Measurements from ENCODE around the gene COL6A1.
"Not testable (repeated sequence)": the region's sequence is repeated elsewhere in the genome, so short reads cannot be mapped to it uniquely, and the experiment has no call there.

COL6A1 gene

GRCh38 chr21:46004168-46004861 lies 22.7 kb downstream of the COL6A1 start:
- no peak for DNase-seq (ENCODE audit: extremely low read depth, low read depth)
- no peak overlapping the region for H3K4me3 ChIP-seq (replicated peaks; ENCODE audit: low read depth, low read length)
- TF ChIP-seq CTCF (IDR thresholded peaks at IDR 0.05; ENCODE audit: low read depth, low read length, missing control alignments) = no peak

- no peak overlapping the region for H3K4me3 ChIP-seq (replicated peaks; ENCODE audit: low read depth, low read length)
- TF ChIP-seq CTCF (IDR thresholded peaks at IDR 0.05; ENCODE audit: low read depth, low read length, missing control alignments) = no peak
Observed at GRCh38 chr21:46005081-46005480, 23.5 kb downstream of the COL6A1 start.

GRCh38 chr21:46005481-46005881 lies 23.9 kb downstream of the COL6A1 start:
- TF ChIP-seq CTCF (IDR thresholded peaks at IDR 0.05; ENCODE audit: low read depth, low read length, missing control alignments) = no peak
- no peak overlapping the region for H3K4me3 ChIP-seq (replicated peaks; ENCODE audit: low read depth, low read length)
- DNase-seq (ENCODE audit: extremely low read depth, low read depth) = no peak

More at GRCh38 chr21:46005081-46005480, 23.5 kb downstream of the COL6A1 start:
- no peak for DNase-seq (ENCODE audit: extremely low read depth, low read depth)

- DNase-seq (ENCODE audit: extremely low read depth, low read depth) = not testable (repeated sequence)
Observed at GRCh38 chr21:46005894-46006546, 24.4 kb downstream of the COL6A1 start.

GRCh38 chr21:46006547-46007491 lies 25.2 kb downstream of the COL6A1 start:
- DNase-seq (ENCODE audit: extremely low read depth, low read depth) = no peak
- no peak overlapping the region for H3K4me3 ChIP-seq (replicated peaks; ENCODE audit: low read depth, low read length)
- no peak for TF ChIP-seq CTCF (IDR thresholded peaks at IDR 0.05; ENCODE audit: low read depth, low read length, missing control alignments)

More at GRCh38 chr21:46005894-46006546, 24.4 kb downstream of the COL6A1 start:
- H3K4me3 ChIP-seq (replicated peaks; ENCODE audit: low read depth, low read length) = not testable (repeated sequence)

GRCh38 chr21:46007492-46007868 lies 25.9 kb downstream of the COL6A1 start:
- no peak for DNase-seq (ENCODE audit: extremely low read depth, low read depth)
- no peak for TF ChIP-seq CTCF (IDR thresholded peaks at IDR 0.05; ENCODE audit: low read depth, low read length, missing control alignments)
- no peak overlapping the region for H3K4me3 ChIP-seq (replicated peaks; ENCODE audit: low read depth, low read length)

Data from HFF-Myc (cell line).